ENCODE data around the gene BTG1.
"Not testable (repeated sequence)": the region's sequence is repeated elsewhere in the genome, so short reads cannot be mapped to it uniquely, and the experiment has no call there.

Gene BTG1

DNA sequence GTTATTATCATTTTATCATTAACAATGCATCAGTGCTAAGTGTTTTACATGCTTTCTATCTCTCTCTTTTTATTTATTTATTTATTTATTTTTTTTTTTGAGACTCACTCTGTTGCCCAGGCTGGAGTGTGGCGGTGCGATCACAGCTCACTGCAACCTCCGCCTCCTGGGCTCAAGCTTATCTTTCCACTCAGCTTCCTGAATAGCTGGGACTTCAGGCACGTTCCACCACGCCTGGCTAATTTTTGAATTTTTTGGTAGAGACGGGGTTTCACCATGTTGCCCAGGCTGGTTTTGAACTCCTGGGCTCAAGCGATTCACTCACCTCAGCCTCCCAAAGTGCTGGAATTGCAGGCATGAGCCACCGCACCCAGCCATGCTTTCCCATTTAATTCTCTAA, 3.9 kb upstream of the BTG1 start:
- no peak for DNase-seq (ENCODE audit: low read depth in 2 of 2)

DNA sequence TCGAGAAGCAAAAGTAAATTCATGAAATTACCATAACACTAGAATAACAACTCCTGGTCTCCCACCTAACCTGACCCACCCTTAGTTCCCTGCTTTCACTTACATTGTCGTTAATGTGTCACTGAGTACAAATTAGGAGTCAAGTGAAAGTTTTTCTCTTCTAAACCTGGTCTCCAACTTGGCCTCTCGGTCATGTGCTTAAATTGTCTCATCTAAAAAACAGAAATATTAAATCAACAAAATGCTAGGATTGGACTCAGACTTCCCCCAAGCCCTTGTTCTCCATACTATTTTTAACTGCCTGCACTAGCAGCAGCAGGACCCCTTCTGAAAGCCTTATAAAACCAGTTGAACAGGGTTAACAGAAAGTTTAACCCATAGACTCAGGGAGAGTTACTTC, 1.8 kb upstream of the BTG1 start:
- DNase-seq (ENCODE audit: low read depth in 2 of 2): no peak

DNA sequence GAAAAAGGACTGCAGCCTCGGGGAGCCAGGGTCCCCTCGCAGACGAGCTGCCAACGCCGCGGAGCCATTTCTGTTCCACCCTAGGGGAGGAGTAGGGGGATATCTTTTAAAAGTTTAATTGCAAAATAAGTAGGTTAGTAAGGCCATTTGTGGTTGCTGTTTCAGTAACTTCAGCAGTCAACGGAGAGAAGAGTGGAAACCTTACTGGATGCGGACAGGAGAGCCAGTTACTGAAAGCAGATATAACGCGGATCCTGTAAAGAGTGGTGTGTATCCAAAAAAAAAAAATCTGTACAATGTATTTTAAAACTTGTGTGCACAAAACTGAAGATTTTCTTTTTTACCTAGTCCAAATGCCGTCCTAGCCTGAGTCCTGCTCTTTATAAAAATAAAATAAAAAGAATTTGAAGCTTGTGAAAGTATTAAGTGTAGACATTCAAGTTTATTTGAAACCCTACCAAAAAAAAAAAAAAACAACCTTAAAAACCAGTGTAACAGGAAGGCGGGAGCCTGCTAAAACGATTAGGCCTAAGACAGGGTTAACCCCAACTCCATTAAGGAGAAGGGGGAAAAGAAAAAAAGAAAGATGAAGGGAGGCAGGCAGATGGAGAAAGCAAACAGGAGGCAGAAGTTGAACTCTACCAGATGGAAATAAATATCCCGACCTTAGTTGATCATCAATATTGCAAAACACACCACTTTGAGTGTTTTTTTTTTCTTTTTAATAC, 1.0 kb upstream of the BTG1 start:
- no peak for DNase-seq (ENCODE audit: low read depth in 2 of 2)

DNA sequence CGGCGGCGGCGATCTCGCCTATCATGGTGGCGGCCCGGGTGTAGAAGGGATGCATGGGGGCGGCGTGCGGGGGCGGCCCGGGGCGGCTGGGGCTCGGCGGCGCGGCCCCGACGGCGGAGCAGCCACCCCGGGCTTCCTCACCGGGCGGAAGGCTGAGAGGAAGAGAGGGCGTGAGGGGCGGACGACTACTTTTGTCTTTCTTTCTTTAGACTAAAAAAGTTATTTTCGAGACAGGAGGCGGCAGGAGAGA, 240 bp downstream of the BTG1 start:
- DNase-seq (ENCODE audit: low read depth in 2 of 2): peak in 1 of 2 donors; percentile 63

DNA sequence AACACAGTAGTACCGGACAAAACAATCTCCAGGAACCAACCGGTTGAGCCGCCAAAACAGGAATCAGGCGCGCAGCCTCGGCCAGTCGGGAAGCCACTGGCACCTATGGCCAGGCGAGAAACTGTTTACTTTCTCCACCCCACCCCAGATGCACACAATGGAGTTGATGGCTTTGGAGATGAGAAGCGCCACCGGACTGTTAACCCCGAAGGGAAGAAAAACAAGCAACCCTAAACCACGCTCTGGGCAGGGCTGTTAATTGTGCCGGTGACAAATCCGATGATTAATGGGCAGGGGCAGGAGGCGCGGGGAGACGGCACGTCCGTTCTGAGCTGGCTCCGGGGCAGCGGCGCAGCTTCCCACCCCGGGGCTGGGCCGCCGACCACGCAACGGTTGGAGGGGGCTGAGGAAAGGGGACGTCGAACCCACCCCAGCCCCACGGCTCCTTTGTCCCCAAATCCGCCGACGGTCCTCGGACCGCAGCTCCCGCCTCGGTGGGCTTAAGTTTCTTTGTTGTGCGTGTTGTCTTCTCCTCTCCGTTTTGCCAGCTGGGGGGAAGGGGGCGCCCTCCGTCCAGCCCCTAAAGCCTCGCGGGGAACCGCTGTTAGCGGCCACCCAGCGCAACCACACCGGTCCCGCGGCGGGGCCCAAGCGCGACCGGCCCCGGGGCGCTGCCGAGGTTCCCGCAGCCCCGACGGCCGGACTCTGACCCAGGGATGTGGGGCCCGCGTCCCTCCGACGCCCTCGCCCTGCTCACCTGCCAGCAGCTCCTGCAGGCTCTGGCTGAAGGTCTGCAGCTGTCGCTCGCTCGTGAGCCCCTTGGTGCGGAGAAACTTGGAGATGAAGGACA, 790 bp downstream of the BTG1 start:
- peak; percentile 39 to 50 for DNase-seq (ENCODE audit: low read depth in 2 of 2)

DNA sequence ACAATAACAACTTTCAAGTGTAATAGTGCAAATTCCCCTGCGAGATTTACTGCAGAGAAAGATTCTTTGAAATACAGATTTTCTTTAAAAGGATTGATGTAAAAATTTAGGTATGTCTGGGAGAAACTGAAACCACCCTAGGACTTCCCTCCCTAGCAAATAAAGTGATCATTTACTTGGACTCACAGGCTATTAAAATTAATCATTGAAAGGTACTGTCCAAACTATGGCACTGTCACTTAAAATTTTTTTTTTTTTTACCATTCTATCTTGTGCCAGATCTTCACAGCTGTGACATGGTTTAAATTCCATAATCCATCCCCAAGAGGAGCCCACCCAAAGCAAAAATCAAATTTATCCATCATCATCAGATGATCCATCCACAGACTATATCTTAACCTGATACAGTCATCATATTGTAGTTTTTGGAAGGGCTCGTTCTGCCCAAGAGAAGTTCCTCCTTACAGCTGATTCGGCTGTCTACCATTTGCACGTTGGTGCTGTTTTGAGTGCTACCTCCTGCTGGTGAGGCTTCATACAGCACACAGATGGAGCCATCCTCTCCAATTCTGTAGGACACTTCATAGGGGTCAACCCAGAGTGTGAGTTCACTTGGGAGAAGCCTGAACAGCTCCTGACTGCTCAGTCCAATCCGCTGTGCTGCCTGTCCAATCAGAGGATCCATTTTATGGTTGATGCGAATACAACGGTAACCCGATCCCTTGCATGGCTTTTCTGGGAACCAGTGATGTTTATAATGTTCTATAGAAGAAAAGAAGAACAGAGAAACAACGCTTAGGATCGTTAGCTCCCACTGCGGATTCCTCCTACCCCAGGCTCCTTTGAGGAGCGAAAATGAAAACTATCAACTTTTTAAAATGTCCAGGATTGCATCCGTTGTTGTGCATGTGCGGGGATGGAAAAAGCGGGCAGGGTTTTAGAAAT, 1.7 kb downstream of the BTG1 start:
- peak; percentile 50 to 61 for DNase-seq (ENCODE audit: low read depth in 2 of 2)

DNA sequence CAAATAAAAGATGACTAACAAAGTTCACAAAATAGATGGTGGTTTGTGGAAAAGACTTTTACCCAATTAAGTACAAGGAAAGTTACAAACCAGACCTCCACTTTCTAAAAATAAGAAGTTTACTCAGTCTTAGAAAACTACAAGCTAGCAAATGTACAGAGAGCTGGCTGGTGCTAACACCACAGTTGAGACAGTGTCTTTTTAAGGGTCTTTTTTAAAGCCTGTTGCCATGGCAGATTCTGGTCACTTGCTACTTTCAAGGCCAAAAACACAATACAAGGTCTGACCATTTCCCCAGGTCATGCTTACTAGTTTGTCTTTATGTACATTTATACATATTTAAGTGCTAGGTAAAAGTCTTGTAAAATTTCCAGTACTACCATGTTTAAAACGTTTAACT, 2.4 kb downstream of the BTG1 start:
- no peak for DNase-seq (ENCODE audit: low read depth in 2 of 2)

DNA sequence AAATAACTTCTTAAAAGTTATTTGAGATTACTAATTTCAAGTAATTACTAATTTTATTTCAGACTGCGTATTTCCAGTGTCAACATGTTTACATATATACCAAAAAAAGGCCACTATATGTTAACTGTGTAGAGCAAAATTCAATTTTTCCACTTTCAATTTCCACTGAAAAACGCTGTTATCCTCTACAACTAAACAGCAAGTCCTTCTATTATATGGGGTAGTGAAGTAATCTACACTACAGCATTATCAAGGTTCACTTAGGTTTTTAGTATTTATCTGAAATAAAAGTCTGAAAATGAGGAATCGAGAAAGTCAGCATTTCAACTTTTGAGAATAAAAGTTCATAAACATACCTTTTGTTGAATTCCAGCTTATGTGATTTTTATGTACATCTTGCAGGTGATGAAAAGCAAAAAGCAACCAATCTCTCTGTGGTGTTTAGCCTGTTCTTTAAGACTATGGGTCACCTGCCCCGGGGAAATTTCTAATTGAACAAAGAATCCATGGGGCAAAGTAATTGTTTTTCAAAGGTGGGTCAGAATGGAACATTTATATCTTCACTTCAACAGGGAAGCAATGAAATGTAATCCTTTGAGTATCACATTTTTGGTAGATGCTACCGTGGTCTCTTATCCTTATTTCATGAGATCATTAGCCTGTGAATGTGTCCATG, 3.3 kb downstream of the BTG1 start:
- no peak for DNase-seq (ENCODE audit: low read depth in 2 of 2)

DNA sequence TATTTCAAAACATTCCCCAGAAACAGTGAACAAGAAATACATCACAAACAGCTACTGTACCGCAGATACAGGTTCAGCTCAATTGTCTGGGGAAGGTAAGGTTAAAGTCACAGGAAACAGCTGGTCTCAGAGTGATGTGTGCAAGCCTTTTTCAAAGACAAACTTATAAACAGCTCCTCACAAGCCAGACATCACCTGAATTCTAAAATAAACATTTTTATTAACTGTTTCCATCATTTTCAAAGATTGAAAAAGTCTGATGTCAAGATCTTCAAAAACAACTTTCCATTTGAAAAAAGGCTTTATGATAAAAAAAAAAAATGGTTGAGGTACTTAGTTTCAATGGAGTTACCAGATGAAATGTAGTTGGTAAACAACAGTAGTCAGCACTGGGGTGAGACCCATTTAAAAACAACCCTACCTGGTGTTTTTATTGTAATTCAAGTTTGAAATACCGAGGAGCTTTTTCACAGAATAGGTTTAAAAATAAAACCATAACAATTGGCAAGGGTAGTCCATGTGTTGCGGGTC, 4.0 kb downstream of the BTG1 start:
- DNase-seq (ENCODE audit: low read depth in 2 of 2): no peak

DNA sequence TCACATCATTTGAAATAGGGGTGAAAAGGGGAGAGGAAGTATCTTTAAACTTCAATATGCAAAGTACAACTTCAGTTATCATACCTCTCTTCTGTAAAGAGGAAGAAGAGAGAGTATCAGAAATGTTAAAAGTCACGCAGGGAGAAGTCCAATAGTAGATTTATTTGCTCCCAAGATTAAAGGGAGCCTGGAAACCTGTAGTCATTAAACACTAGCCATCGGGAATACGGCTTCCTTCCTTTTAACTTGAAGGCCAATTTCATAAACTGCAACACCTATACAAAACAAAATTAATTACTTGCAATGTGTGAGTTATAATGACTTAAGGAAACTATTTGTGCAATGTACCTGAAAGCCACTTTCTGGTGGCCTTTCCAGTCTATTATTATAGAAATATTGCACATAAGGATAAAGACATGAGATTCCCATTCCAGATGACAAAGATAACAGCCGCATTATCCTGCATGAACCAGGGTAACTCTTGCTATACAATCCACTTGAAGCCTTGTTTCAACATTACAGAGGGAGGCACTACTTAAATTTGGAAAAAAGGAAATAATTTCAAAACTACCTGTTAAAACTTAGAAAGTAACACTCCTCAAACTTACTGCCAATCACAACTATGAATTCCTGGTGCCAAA, 4.6 kb downstream of the BTG1 start:
- DNase-seq (ENCODE audit: low read depth in 2 of 2): no peak

DNA sequence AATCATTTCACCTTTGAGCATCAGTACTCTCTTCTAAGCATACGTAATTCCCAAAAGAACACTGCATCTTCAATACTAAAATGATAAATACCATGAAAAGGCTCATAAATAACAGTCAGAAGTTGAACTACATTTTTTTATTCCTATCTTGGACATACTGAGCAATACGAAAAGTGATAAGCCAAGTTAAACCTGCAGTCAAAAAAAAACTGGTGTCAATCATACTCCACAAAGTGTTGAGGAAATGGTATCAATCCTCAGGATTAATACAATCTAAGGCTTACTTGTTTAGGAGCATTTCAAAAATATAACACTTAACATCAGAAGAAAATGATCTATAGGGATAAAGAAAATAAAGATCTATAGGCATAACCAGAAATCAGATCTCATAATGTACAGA, 5.5 kb downstream of the BTG1 start:
- no peak for DNase-seq (ENCODE audit: low read depth in 2 of 2)

DNA sequence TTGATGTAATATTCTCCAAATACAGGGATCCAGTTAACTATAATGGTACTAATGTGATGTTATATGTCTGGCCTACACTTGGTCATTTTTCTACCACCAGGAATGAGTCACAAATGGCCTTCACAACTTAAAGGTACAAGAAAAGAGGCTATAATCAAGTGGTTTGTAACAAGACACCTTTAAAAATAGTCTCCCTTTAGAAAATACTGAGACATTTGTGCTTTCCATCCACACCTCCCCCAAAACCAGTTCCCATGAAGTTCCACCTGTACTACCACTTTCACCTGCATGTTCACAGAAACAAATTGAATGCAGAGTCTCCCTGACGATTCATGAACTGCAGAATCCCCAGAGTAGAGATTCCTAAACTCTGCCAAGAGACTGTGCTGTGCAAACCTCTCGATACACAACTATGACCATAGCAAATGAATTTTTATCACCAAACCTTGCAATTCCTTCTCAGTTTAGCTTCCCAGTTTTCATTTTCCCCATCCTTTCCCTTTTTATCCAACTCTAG, 6.0 kb downstream of the BTG1 start:
- no peak for DNase-seq (ENCODE audit: low read depth in 2 of 2)

DNA sequence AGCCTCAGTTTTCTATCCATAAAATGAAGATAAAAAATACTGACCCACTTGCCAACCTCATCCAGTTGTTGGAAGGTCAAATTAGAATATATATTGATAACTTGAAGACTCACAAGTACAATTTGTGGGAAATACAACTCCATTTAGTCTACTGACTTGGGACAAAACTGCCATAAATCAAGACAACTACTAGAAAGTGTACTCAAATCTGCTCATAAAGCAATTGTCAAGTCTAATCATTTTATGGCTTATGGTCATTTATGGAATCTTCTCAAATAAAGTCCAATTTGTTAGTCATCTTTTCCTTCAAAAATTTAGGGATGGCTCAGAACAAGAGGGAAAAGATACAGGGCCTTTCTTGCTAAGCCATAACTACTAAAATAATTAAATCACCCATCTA, 7.0 kb downstream of the BTG1 start:
- no peak for DNase-seq (ENCODE audit: low read depth in 2 of 2)

DNA sequence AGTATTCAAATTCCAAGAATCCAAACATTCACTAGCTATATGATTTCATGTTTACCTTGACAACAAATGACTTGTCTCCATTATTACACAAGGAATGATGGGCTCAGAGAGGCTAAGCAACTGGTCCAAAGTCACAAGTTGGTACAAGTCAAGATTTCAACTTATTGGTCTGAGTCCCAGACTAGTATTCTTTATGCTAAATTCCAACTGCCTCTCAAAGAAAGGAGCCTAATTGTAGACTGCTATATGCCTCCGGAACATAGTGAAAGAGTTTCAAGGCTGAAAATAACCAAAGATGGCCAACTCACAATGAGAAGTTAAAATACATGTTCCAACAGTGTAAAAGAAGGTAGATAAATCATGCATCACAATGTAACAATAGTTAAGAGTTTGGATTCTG, 7.5 kb downstream of the BTG1 start:
- no peak for DNase-seq (ENCODE audit: low read depth in 2 of 2)

DNA sequence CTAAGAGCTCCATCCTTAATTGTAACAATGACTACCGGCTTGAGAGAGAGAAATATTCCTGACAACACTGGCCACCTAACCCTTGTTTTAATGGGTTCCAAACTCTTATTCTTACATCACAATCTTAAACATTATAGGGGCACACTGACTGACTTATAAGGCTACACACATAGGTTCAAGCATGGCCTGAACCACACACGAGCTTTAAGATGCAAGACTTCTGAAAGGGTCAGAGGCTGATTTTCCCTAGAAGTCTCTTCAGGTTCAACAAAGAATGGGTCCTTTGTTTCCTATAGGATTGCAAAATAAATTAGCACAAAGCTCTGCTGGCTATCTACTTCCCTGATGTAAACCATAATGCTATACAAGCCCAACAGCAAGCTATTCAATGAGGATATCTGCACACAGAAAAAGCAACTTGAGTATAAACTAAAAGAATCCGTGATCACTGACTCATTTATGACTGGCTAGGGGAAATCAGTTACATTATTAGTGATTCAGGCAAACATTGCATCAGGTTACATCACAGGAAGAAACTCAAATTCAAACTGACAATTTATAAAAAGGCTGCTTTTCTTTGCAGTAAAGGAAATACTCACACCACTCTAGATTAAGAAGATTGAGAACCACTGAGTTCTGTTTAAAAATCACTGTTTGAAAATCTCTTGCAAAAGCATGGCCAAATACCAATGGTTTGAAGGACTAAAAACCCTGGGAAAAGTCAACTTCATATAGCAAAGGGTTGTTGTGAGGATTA, 8.5 kb downstream of the BTG1 start:
- DNase-seq (ENCODE audit: low read depth in 2 of 2): no peak

DNA sequence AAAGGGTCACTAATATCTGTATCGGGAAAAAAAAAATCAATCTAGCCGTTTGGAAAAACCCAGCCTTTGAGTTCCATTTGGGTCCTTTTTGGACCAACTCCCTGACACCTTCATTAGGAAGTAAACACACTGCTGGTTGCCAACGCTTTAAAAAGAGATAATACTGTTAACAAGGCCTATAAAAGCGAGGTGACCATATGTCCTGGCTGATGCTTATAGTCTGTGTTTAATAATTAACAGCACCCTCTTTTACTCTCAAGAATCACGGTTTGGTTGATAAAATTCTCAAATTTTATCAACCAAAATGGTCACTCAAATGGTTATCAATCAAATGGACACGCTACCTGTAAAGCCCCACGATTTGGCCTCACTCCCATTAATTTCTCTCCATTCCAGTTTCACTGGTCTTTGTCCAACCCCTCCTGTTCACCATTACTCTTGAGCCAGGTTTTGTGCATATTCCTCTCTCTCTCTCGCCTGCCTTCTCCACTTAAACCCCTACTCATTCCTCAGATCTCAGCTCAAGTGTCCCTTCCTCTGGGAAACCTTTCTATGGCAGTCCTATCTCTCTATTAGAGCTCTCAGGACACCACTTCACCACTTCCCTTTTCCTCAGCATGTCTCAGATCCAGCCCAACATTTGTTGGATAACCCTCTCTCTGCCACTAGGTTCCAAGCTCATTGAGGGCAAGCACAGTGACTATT, 9.5 kb downstream of the BTG1 start:
- DNase-seq (ENCODE audit: low read depth in 2 of 2): no peak

DNA sequence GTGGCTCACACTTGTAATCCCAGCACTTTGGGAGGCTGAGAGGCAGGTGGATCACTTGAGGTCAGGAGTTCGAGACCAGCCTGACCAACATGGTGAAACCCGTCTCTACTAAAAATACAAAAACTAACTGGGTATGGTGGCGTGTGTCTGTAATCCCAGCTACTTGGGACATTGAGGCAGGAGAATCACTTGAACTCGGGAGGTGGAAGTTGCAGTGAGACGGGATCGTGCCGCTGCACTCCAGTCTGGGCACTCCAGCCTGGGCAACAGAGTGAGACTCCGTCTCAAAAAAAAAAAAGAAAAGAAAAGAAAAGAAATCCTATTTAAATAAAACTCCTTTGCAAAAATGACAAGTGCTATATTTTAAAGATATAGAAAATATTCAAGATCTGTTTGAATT, 10.1 kb downstream of the BTG1 start:
- DNase-seq (ENCODE audit: low read depth in 2 of 2): not testable (repeated sequence)

DNA sequence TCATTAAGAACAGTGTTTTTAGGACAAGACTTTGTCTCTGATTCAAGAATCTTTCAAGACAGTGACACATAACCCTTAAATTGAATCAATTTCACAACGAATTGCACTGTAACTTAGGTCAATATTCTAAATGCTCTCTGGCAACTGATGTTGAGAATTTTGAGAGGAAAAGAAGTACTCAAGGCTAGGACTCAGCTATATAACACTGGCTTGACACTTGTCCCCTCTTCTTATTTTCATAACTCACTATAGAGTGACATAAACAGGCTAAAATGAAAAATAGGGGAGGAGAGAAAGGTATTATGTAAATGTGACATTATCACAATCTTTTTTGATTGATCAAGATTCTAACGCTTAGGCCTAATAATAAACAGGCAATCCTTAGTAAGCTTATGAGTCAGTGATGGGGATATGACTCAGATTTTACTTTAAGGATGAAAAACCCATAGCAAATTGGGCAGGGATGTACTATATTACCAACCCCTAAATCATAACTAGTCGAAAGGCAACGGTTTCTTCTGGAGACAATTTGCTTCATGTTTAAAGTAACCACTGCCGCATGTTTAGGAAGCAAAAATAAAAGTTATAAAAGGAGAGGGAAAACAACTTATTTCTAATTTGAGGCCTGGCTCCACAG, 10.9 kb downstream of the BTG1 start:
- no peak for DNase-seq (ENCODE audit: low read depth in 2 of 2)
